Astrocyte of the hippocampus (primary cell): ENCODE results near the gene JOSD1.
"Not testable (repeated sequence)": the region's sequence is repeated elsewhere in the genome, so short reads cannot be mapped to it uniquely, and the experiment has no call there.

Experiments used
- DNase-seq: peaks from one replicate; pipeline ENCODE4 v3.0.0; 2011; ENCODE audit warnings: low read depth, low spot score

Gene JOSD1

DNA sequence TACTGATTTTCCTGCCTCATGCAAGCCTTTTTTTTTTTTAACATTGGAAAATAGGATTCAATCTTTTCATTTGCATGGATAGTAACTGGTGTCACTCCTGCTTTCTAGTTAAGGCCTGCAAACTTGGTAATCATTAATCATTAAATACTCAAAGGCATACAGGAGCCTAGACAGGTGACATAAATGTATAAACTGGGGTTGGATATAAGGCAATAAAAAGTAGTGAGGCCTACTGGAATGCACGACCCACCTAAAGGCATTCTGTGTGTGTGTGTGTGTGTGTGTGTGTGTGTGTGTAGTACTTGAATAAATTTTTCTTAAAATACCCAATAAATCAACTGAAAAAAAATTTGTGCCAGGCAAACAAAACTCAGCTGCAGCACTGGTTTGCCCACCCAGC is 11.1 kb downstream of the JOSD1 start:
- DNase-seq, result no peak

DNA sequence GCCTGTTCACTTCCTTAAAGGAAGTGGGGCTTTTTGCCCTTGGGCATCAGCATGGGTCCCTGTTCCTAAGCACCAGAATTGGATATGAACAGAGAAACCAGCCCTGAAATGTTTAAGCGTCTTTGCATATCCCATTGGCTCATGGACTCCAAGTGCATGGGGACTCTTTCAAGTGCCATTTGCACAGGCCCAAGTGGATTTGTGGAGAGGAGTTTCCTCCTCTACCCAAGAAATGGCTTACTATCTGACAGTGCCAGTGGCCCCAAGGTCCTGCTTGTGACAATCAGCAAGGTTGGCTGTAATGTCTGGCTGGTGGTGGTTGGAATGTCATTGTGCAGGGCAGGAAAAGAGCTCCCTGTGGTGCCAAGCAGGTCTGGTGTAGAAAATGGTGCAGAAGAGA is 15.0 kb downstream of the JOSD1 start:
- DNase-seq, result no peak

DNA sequence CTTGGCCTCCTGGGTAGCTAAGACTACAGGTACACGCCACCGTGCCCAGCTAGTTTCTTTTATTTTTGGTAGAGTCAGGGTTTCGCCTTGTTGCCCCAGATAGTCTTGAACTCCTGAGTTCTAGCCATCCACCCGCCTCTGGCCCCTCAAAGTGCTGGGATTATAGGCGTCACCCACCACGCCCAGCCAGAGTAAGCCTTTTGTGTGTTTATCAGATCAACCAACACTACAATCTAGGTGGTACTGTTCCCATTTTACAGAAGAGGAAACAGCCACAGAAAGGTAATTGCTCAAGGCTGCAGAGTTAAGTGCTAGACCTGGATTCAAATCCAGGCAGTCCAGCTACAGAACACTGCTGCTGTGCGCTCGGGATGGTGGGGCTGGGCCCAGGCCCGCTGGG is 15.8 kb downstream of the JOSD1 start:
- DNase-seq, result no peak

DNA sequence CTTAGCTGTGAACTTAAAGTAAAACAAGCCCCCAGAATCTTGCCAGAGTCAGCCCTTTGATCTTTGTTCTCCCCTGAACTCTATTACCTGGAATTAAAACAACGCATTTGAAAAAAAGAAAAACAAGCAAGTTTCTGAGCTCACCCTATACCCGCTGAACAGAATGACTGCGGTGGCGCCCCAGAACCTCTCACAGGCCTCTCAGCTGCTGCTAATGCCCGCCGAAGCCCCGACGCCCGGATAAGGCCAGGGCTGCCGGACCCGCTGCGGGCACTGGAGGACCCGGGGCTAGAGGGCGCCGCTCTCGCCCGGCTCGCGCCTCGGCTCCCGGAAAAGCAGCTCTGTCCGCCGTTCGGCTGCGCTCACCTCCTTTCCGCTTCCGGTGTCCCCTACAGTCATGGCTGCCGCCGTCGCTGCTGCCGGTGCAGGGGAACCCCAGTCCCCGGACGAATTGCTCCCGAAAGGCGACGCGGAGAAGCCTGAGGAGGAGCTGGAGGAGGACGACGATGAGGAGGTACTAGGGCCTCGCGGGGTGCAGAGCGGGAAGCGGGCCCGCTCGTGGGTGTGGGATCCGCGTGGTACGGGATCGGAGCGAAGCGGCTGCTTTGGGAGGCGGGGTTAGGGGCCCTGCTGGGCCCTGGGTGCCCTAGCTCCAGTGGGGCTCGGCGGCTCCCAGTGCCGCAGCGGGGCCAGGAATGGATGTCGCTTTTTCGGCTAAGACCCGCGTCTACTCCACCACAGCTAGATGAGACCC is 19.0 kb downstream of the JOSD1 start, which contains the start of gene TOMM22:
Gene TOMM22, plus strand, starts transcription at position 376 of the 754 bp plus-strand sequence. Its CDS starts 22 bp downstream, at position 398.
- peak; percentile 96 for DNase-seq

DNA sequence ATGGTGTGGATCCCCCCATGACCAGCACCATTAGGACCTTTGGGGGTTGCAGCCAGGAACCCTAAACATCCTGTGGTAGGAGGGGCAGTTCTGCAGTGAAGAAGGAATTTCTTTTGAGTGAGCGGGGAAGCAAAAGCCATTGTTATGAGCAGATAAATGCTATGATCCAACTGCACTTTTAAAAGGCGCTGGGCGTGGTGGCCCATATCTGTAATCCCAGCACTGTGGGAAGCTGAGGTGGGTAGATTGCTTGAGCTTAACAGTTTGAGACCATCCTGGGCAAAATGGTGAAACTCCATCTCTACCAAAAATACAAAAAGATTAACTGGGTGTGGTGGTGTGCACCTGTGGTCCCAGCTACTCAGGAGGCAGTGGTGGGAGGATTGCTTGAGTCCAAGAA is 24.9 kb downstream of the JOSD1 start:
- DNase-seq, result no peak

DNA sequence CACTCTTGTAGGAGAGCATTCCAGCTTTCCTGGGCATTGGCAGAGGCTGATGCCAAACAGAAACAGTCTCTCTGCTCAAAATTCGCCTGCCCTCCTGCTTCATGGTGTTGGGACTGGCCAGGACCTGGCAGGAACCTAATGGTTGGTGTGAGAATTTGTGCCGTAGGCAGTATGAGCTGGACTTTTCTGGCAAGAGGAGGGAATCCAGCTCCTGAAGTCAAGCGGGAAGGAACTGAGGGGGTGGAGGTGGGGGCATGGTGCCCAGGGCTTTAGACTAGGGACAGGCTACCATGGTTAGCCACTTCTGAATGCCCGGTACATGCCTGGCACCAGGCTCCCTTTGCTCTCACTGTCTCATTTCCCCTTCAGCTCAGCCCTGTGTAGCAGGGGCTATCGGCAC is 25.9 kb downstream of the JOSD1 start:
- peak; percentile 19 for DNase-seq

DNA sequence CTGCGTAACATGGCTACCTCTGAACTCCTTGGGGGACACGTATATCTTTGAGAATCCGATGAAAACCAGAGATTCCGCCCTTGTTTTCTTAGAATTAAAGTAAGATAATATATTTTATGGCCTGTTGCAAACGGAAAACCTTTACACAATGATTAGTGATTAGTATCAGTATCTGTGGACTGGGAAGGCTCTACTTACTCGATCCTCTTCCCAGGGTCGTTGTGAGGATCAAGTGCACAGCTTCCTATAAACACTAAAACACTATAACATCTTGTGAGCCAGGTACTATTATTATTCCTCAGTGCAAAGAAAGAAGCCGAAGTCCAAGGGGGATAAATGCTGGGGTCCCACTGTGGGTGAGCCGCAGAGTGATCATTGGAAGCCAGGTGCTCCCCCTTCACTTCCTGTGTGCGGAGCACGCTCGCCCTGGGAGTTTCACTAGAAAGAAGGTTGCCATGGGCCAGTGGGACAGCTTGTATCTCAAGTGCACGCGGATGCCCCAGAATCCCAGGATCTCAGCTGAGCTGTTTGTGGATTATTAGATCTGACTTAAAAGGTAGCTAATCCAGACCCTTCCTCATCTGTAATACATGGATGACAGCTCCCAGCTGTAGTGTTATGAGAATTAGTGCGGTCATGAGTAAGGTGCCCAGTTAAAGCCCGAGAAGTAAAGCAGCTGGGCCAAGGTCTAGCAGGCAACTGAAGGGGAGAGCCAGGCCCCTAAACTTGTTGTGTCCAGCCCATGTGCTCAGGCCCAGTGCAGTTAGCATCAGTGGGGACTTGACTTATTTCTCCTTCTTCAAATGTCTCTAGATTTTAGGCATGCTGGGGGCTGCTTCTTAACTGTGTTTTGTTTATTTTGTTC is 43.5 kb downstream of the JOSD1 start:
- DNase-seq, result peak; percentile 43

DNA sequence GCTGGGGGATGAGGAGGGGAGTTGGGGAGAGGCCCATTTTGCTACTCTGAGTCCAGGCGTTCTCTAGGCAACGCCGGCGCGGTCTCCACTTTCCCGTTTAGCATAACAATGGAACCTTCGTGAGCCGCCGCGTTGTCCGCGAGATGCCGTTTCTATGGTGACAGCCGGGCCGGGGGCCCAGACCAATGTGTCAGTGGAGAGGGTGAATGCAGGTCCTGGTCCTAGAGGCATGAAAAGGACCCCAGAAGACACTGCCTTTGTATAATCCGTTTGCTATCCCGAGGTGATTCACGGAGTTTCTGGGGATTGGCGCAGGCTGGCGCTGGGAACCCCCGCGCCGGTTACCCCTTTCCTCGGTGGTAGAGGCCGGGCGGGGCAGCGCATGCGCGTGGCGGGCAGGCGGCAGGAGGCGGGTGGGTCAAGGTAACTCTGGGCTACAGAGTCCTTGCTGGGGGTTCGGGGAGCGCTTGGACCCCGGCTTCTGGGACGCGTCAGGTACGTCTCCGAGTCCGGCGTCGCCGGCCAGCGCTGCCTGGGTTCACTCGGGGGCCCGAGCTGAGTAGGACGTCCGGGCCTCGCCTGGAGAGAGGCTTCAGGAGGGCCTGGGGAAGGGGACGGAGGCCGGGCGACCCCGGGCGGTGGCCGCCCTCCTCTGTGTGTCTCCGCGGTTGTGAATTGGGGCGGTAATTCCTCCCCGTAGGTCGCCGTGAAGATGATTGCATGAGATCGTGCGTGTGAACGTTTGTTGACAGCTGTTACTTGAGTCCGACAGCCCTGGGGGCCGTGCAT is 44.3 kb downstream of the JOSD1 start, which contains the start of the genes CBY1 and FAM227A:
Gene CBY1, plus strand, starts transcription at position 383 of the 789 bp plus-strand sequence. CDS start 11,417 bp downstream, outside the sequence.
Gene FAM227A, minus strand, starts transcription at position 137 of the 789 bp plus-strand sequence. CDS start 6,224 bp downstream, outside the sequence.
- DNase-seq, result peak; percentile 97

DNA sequence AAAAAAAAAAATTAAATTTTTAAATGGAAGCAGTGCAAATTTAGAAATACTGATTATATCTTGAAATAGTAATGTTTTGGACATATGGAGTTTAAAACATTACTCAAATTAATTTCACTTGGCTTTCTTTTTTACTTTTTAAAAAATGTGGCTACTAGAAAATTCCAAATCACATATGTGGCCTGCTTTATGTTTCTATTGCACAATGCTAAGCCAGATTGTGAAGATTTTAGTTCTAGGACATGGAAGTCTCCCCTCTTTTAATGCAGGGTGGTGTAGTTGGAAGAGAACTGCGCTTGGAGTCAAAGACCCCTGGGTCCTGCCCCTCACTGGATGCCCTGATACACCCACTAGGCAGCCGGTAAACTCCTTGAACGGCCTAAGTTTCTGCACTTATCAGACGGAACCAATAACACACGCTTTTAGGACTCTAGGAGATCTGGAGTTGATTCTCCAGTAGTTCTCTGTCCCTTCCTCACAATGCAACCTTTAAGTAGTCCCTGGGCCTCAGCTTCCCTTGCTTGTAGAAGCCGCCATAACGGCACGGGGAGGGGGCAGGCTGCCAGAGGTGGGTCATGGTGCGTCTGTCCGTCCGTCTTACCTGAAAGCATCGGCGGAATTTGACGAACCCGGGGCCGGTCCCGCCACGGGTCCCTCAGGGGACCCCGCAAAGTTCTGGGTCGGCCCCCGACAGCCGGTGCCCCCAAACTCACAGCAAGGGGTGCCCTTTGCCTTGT is 45.1 kb downstream of the JOSD1 start:
- no peak for DNase-seq

DNA sequence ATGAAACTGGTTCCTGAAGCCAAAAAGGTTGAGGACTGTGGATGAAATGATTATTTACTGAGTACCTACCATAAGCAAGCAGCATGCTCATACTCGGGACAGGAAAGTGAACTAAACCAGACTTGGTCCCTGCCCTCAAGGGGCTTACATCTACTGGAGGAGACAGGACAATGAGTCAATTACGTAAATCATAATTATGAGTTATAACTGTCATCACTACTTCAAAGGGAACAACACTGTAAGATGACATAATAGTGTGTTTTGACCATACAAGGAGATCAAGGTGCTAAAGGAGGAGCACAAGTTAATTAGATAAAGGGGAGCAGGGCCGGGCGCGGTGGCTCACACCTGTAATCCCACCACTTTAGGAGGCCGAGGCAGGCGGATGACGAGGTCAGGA is 47.0 kb downstream of the JOSD1 start:
- no peak for DNase-seq

DNA sequence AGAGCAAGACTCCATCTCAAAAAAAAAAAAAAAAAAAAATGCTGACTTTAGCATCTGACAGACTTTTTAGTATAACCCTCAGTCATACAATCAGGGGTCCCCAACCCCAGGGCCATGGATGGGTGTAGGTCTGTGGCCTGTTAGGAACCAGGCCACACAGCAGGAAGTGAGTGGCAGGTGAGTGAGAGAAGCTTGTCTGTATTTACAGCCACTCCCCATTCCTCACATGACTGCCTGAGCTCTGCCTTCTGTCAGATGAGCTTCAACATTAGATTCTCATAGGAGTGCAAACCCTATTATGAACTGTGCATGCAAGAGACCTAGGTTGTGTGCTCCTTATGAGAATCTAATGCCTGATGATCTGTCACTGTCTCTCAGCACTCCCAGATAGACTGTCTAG is 47.9 kb downstream of the JOSD1 start:
- DNase-seq, result no peak

DNA sequence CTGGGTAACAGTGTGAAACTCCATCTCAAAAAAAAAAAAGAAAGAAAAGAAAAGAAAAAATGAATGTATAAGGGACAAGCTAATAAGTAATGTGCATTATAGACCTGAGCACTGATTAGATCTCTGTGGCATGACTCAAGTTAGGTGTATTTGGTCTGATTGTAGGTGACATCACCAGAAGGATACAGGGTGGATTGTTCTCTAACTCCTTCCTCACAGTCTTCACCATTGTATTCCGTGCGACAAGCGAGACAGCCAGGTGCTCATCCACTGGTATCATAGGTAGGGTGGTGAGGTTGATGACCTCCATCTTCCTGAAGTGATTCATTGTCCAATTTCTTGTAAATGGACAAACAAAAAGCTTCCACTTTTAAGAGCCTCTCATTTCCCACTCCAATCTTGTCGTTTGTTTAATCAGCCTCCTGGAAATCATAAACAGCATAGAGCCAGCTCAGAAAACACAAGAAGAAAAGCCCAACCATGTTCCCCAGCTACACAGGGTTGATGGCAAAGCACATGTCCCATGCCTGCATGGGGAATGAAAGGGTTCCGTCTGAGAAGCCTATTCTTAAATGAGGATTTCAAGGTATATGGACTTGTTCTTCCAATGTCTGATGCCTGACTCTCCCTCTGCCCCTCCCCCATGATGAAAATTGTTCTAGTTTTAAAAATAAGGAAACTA is 50.8 kb downstream of the JOSD1 start:
- DNase-seq, result no peak

DNA sequence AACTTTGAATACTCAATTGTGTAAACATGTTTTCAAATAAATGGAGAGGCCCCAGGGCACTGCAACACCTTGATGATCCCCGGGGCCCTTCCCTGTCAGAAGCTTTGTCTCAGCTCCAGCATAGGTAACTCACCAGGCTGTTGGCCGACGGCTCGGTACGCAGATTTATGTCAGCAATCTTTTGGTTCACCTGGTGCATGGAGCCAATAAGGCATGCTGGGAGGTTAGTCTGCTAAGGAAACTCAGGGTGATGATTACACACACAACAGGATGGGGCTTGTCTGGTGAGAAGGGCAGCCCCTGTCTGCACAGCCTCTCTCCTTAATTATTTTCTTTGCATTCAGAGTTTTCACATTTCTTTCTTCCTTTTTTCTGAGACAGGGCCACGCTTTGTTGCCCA is 55.3 kb downstream of the JOSD1 start:
- DNase-seq, result no peak

DNA sequence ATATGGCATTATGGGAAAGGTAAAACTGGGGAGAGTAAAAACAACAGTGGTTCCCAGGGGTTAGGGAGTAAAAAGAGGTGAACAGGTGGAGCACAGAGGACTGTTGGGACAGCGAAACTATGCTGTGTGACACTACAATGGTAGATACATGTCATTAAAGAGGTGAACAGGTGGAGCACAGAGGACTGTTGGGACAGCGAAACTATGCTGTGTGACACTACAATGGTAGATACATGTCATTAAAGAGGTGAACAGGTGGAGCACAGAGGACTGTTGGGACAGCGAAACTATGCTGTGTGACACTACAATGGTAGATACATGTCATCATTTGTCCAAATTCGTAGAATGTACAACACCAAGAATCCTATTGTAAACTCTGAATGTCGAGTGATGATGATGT is 56.5 kb downstream of the JOSD1 start:
- not testable (repeated sequence) for DNase-seq

DNA sequence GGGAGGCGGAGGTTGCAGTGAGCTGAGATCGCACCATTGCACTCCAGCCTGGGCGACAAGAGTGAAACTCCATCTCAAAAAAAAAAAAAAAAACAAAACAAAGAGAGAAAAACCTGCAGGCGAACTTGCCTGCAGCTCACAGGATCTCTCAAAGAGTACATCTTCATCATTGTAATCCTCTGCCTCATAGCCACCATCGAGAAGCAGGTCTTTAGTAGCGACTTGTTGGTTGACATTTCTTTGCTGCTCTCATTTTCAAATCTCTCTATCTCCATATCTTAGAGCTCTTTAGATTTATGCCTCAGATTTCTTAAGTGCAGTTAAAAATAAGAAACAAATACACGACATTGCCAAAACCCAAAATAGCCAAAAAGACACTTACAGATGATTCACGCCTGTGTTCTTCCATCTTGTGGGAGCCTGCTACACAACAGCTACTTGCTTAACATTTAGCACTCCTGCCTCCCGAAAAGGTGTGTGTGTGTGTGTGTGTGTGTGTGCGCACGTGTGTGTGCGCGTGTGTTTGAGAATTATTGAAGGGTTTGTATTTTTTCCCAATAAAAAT is 59.2 kb downstream of the JOSD1 start:
- no peak for DNase-seq

DNA sequence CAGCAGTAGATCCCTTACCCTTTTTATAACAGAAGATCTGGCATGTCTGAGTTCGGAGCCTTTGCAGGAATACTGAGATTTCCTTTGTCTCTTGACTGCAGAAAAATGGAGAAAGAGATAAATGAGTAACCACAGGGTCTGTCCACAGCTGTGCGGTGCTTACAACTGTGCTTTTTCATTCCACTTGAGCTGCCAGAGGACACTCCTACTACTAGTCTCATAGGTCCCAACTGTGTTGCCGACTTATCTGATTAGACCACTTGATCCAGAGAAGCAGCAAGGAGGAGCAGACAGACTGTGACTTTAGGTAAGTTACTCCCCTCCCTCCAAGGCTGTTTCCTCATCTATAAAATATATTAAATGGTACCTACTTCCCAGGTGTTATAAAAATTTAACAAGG is 62.0 kb downstream of the JOSD1 start:
- DNase-seq, result no peak

DNA sequence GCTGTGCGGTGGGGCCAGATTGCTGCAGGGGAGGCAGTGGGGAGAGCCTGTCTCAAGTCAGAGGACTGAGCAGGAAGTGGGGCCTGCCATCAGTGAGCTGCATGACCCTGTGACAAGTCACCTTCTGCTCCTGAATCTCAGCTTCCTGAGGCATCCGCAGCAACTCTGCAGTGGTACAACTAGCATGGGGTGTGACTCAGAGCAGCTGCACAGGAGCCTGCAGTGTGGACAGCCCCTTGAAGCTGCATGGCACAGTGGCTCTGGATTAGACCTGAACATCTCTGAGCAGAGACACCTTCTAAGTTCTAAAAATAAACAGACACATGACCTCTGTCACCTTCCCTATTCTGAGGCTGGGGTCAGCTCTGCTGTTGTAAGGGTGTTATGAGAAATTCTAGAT is 62.5 kb downstream of the JOSD1 start:
- DNase-seq, result no peak
